HG02938 (cell line): Measurements from ENCODE around the gene ARPC4.
A peak's percentile ranks its signal among the peaks of the same experiment; 100 is the strongest.
"Not testable (repeated sequence)": the region's sequence is repeated elsewhere in the genome, so short reads cannot be mapped to it uniquely, and the experiment has no call there.

Experiments
- ATAC-seq: cut with Tn5 transposase; IDR thresholded peaks from one replicate; pipeline ENCODE4 v1.9.1; 2021; ENCODE audit warnings: mild to moderate bottlenecking, moderate library complexity; ENCODE audit not compliant: unreplicated experiment

Gene ARPC4

DNA sequence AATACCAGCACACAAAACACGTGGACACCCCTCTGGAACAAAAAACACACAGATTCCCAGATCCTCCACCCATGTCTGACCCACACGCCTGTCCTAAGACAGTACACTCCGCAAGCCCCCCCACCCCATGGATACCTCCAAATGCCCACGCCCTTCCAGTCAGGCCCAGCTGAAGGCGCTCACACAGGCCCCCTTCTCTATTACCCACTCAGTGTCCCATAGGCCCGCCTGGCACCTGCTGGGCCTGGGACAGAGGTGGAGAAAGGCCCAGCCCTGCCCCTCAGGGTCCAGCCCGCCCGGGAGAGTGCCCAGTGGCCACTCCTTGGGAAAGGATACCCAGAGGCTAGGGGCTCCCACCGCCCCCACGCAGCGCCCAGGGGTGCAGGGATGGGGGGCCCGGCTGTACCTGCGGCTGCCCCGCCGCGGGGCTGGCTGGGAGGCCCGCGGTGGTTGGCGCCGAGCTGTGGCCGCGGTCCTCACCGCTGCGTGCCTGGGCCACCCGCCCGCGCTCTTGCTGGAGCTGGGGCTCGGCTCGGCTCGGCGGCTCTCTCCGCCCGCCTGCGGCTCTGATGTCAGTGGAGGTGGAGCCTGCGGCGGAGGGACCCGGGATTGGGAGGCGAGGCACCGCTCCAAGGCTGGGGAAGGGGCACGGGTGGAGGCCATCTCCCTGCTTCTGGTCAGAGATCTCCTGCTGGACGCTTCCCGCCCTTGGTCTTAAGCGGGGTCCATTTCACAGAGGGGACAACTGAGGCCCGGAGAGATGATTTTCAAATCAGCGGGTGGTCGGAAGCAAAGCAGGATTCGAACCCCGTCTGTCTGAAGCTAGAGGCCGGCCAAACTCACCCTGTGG, 23.2 kb upstream of the ARPC4 start, which contains the start of gene CAMK1:
Gene CAMK1 (minus strand): TSS at position 522 of the 850 bp plus-strand sequence. CDS start 2,198 bp downstream, outside the sequence.
- no peak for ATAC-seq

GRCh38 chr3:9770276-9770812, 22.5 kb upstream of the ARPC4 start:
- ATAC-seq = no peak

DNA sequence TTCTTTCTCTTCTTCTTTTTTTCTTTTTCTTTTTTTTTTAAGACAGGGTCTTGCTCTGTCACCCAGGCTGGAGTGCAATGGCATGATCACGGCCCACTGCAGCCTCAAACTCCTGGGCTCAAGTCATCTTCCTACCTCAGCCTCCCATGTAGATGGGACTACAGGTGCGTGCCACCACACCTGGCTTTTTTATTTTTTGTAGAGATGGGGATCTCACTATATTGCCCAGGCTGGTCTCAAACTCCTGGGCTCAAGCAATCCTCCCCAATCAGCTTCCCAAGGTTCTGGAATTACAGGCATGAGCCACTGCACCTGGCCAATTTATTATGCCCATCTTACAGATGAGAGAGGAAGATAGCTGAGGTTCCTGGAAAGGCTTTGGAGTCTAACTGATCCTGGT, 21.9 kb upstream of the ARPC4 start:
- not testable (repeated sequence) for ATAC-seq

DNA sequence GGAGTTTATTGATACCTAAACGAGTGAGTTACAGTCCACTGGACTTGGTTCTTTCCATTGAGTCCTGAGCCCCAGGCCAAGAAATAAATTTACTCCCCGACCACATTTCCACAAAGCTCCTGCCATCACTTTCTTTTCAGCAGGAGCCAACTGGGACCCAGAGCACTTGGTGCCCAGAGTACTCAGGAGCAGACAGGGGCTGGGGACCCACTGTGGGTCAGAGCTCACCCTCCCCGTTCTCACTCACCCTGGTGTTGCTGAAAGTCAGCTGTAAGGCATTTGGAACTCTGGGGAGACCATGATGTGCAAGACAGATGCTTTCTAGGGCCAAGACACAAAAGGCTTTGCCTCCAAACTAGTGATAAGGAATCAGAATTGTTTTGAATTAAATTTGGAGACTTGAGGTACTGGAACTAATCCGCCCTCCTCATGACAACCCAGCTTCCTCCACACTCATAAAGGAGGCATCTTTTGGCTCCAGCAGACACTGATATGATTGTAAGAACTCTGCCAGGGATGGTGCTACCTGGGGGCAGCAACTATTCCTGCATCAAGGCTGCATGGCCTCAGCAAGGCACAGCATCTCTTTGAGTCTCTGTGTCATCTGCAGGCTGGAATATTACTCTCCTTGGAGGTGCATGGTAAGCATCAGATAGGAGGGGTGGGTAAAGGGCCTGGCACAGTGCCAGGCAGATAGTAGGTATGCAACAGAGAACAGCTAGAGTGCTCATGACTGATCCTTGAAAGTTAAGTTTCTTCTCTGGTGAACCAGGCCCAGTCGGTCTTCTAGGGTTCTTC, 15.8 kb upstream of the ARPC4 start:
- ATAC-seq = no peak

- ATAC-seq = no peak
These were observed 15.2 kb upstream of the ARPC4 start for GRCh38 chr3:9777694-9778021.

- no peak for ATAC-seq
These were observed 14.5 kb upstream of the ARPC4 start for GRCh38 chr3:9778143-9779074.

GRCh38 chr3:9779075-9779593, 13.7 kb upstream of the ARPC4 start:
- no peak for ATAC-seq

DNA sequence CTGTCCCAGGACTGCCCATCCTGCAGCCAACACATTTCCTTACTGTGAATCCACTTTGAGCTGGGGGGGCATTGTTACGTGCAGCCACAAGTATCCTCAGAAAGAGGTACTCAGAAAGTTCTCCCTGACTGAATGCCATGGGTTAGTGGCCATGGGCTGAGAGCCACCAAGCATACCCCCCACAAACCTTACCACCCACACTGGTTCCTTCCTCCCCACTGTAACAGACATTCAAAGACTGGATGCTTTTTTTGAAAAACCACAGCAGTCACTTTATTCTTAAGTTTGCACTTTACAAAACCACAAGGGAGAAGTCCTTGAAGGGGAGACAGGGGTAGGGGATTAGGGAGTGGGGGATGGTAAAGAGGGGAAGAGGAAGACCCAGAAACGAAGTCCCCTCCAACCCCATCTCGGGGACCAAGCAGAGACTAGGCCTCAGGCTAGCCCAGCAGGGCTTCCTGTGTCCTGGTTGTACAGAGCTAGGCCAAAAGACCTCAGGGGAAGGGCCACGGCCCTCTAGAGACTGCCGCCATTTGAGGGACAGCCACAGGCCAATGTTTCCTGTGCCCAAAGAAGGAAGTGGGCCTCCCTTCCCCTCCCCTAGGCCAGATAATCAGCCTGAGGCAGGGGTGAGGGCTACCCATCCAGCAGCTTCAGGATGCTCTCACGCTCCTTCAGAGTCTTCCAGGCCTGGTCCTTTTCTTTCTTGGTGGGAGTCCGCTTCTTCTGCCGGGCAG, 13.0 kb upstream of the ARPC4 start:
- ATAC-seq = peak; percentile 59

GRCh38 chr3:9780458-9780812, 12.4 kb upstream of the ARPC4 start:
- ATAC-seq = no peak

GRCh38 chr3:9780910-9781309, 12.0 kb upstream of the ARPC4 start:
- no peak for ATAC-seq

- no peak for ATAC-seq
These were observed 11.3 kb upstream of the ARPC4 start for GRCh38 chr3:9781551-9781950.

DNA sequence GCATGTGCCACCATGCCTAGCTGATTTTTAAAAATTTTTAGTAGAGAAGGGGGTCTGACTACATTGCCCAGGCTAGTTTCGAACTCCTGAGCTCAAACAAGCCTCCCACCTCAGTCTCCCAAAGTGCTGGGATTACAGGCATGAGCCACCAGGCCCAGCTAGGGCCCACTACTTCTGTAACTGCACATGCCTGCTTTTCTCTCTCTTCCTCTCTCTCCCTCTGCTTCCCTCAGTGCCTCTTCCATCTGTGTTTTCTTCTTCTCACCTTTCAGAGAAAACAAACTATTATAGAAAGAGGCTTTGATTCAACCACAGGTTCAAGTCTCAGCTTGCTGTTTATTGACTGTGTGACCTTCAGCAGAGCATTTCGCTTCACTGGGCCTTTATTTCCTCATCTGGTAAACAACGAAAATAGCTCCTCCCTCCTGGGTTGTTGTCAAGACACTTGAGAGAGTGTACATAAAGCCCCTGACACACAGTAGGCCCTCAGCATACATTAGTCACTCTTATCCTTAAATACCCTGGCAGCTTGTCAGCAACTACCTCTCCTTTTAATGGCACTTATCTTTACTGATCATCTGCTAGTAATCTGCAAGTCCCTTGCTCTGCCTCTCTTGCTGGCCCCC, 10.8 kb upstream of the ARPC4 start:
- ATAC-seq = no peak

DNA sequence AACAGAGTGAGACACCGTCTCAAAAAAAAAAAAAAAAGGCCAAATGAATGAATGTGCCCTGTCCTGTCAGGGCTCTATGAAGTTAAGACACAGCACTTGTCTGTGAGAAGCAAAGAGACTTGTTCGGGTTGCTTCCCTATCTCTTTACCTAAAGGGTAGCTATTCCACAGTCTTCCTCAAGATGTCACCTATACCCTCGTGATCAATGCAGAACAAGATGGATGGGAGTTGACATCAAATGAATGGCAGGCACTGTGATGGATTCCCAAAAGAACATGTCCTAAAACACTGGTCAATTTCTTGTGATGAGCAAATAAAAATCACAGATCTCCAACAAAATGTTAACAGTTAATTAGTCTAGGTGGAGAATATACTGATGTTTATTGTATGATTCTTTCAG, 10.1 kb upstream of the ARPC4 start:
- no peak for ATAC-seq

GRCh38 chr3:9783954-9784353, 8.9 kb upstream of the ARPC4 start:
- no peak for ATAC-seq

GRCh38 chr3:9784965-9785364, 7.9 kb upstream of the ARPC4 start:
- ATAC-seq = no peak

- ATAC-seq = no peak
These were observed 7.3 kb upstream of the ARPC4 start for GRCh38 chr3:9785602-9786001.

GRCh38 chr3:9786209-9786739, 6.6 kb upstream of the ARPC4 start:
- ATAC-seq = no peak

- no peak for ATAC-seq
These were observed 5.8 kb upstream of the ARPC4 start for GRCh38 chr3:9786825-9787669.
